B cell (primary cell): ENCODE results near the gene MINAR1. TPM values are rescaled to one million over a fixed set of nuclear protein-coding genes. Genes with fewer than 3 reads are reported as not detected.

Experiments
- ATAC-seq: fragments of 200-7000 bp; cut with Tn5 transposase; one replicate; pipeline ENCODE4 v1.10.0; 2021; ENCODE audit warnings: low read depth, mild to moderate bottlenecking, moderate number of reproducible peaks, moderate library complexity
- CTCF ChIA-PET: fragments of 350-600 bp; sonication (Branson Sonifier 250); formaldehyde crosslinking; loops from one replicate; lab custom pipeline; 2021; ENCODE audit warnings: antibody characterized with exemption, inconsistent platforms; lab: Charles Lee
- POLR2A ChIA-PET: fragments of 350-600 bp; sonication (Branson Sonifier 250); formaldehyde crosslinking; loops from one replicate; lab custom pipeline; 2021; ENCODE audit warnings: antibody characterized with exemption; lab: Charles Lee
- DNase-seq: peaks from one replicate; pipeline ENCODE4 v3.0.0; 2013
- H2AFZ ChIP-seq: 2 replicates; pipeline ENCODE4 v1.6.1; 2012; ENCODE audit warnings: mild to moderate bottlenecking, low read depth, low read length; ENCODE audit not compliant: insufficient read depth, poor library complexity, severe bottlenecking
- H3K27ac ChIP-seq, 2 donors: 1 replicate in 1 of 2; 2 replicates in 1 of 2; pipeline ENCODE4 v1.5.1; 2012 to 2013; ENCODE audit warnings: low read length in 2 of 2, mild to moderate bottlenecking in 2 of 2, moderate library complexity in 1 of 2
- H3K27me3 ChIP-seq, 4 experiments: fragments of 200-600 bp in 1 of 4; sonication (generic) in 1 of 4; replicated peaks in 1 of 4; 1 replicate in 2 of 4; 2 replicates in 2 of 4; pipeline versions ENCODE4 v1.6.1 to v1.7.0; 2013 to 2016; ENCODE audit warnings: low read length in 3 of 4, mild to moderate bottlenecking in 2 of 4, mixed read lengths in 1 of 4, moderate library complexity in 1 of 4; ENCODE audit not compliant: insufficient read depth in 4 of 4, control insufficient read depth in 3 of 4; ENCODE audit errors: control extremely low read depth in 1 of 4
- H3K36me3 ChIP-seq, 2 experiments: replicated peaks in 1 of 2; 1 replicate in 1 of 2; 2 replicates in 1 of 2; pipeline versions ENCODE4 v1.6.1 to v1.7.1; 2013; ENCODE audit warnings: low read length in 1 of 2; ENCODE audit not compliant: insufficient read depth in 2 of 2, control insufficient read depth in 1 of 2; ENCODE audit errors: control extremely low read depth in 1 of 2, extremely low read depth in 1 of 2
- H3K4me1 ChIP-seq, 2 donors: fragments of 200-600 bp in 1 of 2; sonication (generic) in 1 of 2; 1 replicate in 1 of 2; 2 replicates in 1 of 2; pipeline versions ENCODE4 v1.5.1 to v1.6.1; 2013 to 2017; ENCODE audit warnings: low read length in 2 of 2; ENCODE audit not compliant: control insufficient read depth in 2 of 2, insufficient read depth in 2 of 2
- H3K4me2 ChIP-seq: replicated peaks from 2 replicates; pipeline ENCODE3; 2012; ENCODE audit warnings: mild to moderate bottlenecking, low read depth, low read length; ENCODE audit not compliant: poor library complexity, severe bottlenecking
- H3K4me3 ChIP-seq, 5 experiments: fragments of 200-600 bp in 1 of 5; sonication (generic) in 1 of 5; 1 replicate in 3 of 5; 2 replicates in 2 of 5; pipeline versions ENCODE4 v1.5.1 to v1.7.0; 2011 to 2016; ENCODE audit warnings: low read length in 4 of 5, mild to moderate bottlenecking in 4 of 5, low read depth in 2 of 5, control low read depth in 1 of 5, moderate library complexity in 1 of 5; ENCODE audit not compliant: insufficient read depth in 1 of 5; ENCODE audit errors: control extremely low read depth in 1 of 5, extremely low read depth in 1 of 5
- H3K79me2 ChIP-seq: fragments of 200-600 bp; sonication (generic); one replicate; pipeline ENCODE4 v1.6.0; 2016; ENCODE audit warnings: low read length; ENCODE audit not compliant: control insufficient read depth, insufficient read depth
- H3K9ac ChIP-seq: fragments of 200-600 bp; sonication (generic); 2 replicates; pipeline ENCODE4 v1.6.1; 2017; ENCODE audit warnings: mild to moderate bottlenecking, low read length, moderate library complexity
- H3K9me3 ChIP-seq, 3 donors: one replicate each; pipeline versions ENCODE4 v1.6.1 to v1.7.1; 2013; ENCODE audit warnings: low read length in 2 of 3; ENCODE audit not compliant: control insufficient read depth in 2 of 3, insufficient read depth in 1 of 3; ENCODE audit errors: control extremely low read depth in 1 of 3
- H4K20me1 ChIP-seq: 2 replicates; pipeline ENCODE4 v1.6.0; 2012; ENCODE audit warnings: mild to moderate bottlenecking, low read length; ENCODE audit not compliant: insufficient read depth, control insufficient read depth, poor library complexity, severe bottlenecking
- H3K27ac Mint-ChIP-seq: one replicate; pipeline ENCODE4 v1.8.0; 2021; ENCODE audit warnings: mixed read lengths
- H3K27me3 Mint-ChIP-seq: one replicate; pipeline ENCODE4 v1.8.0; 2021; ENCODE audit warnings: mixed read lengths
- H3K4me1 Mint-ChIP-seq: one replicate; pipeline ENCODE4 v1.8.0; 2021; ENCODE audit warnings: mixed read lengths
- H3K4me3 Mint-ChIP-seq: one replicate; pipeline ENCODE4 v1.8.0; 2021; ENCODE audit warnings: mixed read lengths
- H3K9me3 Mint-ChIP-seq: one replicate; pipeline ENCODE4 v1.8.0; 2022; ENCODE audit warnings: mixed read lengths; ENCODE audit not compliant: insufficient read depth
- CTCF ChIP-seq: fragments of 200-600 bp; IDR thresholded peaks from one replicate; pipeline ENCODE4 v1.8.0; 2022; ENCODE audit warnings: antibody characterized with exemption, mild to moderate bottlenecking
- EZH2 ChIP-seq: IDR thresholded peaks from 2 replicates; pipeline ENCODE4 v1.6.1; 2012; ENCODE audit warnings: borderline replicate concordance, low read depth, mild to moderate bottlenecking, moderate library complexity, low read length; ENCODE audit not compliant: insufficient read depth, poor library complexity, severe bottlenecking
- WGBS: methylation state at CpG from one replicate; pipeline ENCODE4 v1.1.5; 2013; ENCODE audit warnings: missing lambda C conversion rate; ENCODE audit not compliant: insufficient coverage; 5-methylcytosine and 5-hydroxymethylcytosine counted together
- intact Hi-C: fragments of 100-400 bp; cut with micrococcal nuclease; formaldehyde crosslinking; loops from one replicate; pipeline ENCODE4 v1.10.0; 2022
- polyA plus RNA-seq: library from polyadenylated mRNA; depleted of rRNA; stranded (reverse); fragments of >200 nt; gene quantifications from 2 replicates; pipeline ENCODE4 v1.2.3, GENCODE V29; 2012
- total RNA-seq, 2 donors: library from RNA; stranded (reverse); fragments of 120-200 nt in 1 of 2; gene quantifications; 1 replicate in 1 of 2; 2 replicates in 1 of 2; pipeline versions ENCODE4 v1.2.3 to v1.2.4, GENCODE V29; 2013 to 2022

The MINAR1 gene
- total and polyA plus RNA-seq, 2 donors (not counting 1 experiment from before 2014, with no cell fraction given), result 0.16 to 0.27 TPM

DNA sequence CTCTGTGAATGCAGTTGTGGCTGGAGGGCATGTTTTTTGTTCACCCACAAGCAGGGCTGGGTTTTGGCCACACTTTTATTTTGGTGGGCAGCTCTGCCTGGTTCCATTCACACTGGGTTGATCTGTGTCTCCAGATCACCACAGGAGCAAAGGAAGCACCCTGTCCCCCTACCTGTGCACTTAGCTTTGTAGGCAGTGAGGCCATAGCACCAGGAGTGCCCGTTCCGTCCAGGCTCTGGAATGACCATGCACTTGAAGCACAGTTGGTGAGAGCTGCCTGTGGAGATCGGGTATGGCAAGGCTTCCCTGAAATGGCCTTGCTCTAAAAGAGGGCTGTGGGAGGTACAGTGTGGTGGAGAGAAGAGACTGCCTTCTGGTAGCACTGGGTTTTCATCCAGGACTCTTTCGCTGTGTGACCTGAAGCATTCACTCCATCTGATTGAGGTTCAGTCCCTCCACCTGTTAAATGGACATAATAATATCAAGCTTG lies 31.7 kb downstream of the MINAR1 start:
- H3K36me3 ChIP-seq, result no peaks in the 10 kb centered on the region
- H3K4me3 ChIP-seq, result no peak overlapping the region
- H3K4me1 Mint-ChIP-seq, result no peaks in the 10 kb centered on the region
- TF ChIP-seq CTCF (no peak), EZH2 (no peak)
- no peak overlapping the region for H3K4me2 ChIP-seq
- no peaks in the 10 kb centered on the region for H3K27me3 Mint-ChIP-seq
- no peak overlapping the region for H3K9ac ChIP-seq
- DNase-seq (no peak), ATAC-seq (no peak)
- no peak overlapping the region for H3K27ac Mint-ChIP-seq
- no peaks in the 10 kb centered on the region for H3K79me2 ChIP-seq
- H3K27ac ChIP-seq, result no peak overlapping the region
- H3K9me3 Mint-ChIP-seq, result no peaks in the 10 kb centered on the region
- ChIA-PET POLR2A (no interaction called here), CTCF (no interaction called here)
- H3K4me3 Mint-ChIP-seq, result no peak overlapping the region
- intact Hi-C loops, result no loop called here
- H3K4me1 ChIP-seq, result no peaks in the 10 kb centered on the region
- H4K20me1 ChIP-seq, result no peaks in the 10 kb centered on the region
- H3K9me3 ChIP-seq, result no peaks in the 10 kb centered on the region
- 100% methylated on average over 3 of the region's 4 CpGs for WGBS
- no peaks in the 10 kb centered on the region for H3K27me3 ChIP-seq
- H2AFZ ChIP-seq, result no peak overlapping the region

DNA sequence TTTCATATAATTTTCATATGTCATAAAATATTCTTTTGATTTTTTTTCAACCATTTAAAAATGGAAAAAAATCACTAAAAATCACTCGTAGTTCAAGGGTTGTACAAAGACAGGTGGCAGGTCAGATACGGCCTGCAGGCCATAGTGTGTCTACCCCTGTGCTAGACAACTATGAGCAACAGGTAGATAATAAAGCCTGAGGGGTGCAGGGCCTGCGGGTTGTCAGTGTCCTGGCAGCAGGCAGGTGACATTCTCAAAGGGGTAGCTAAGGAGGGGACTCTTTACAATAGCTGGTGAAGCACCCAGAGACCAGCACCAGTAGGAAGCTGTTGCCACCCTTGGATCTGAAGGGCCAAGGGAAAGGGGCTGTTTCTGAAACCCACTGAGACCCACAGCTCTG lies 34.4 kb downstream of the MINAR1 start:
- Histone ChIP-seq H3K27me3 (no peaks in the 10 kb centered on the region), H3K9ac (no peak overlapping the region), H3K9me3 (no peaks in the 10 kb centered on the region), H3K4me3 (no peak overlapping the region), H3K4me1 (no peaks in the 10 kb centered on the region), H3K36me3 (no peaks in the 10 kb centered on the region), H3K4me2 (no peak overlapping the region), H3K27ac (no peak overlapping the region), H3K79me2 (no peaks in the 10 kb centered on the region), H4K20me1 (no peaks in the 10 kb centered on the region), H2AFZ (no peak overlapping the region)
- Mint-ChIP-seq H3K4me3 (no peak overlapping the region), H3K9me3 (no peaks in the 10 kb centered on the region), H3K27me3 (no peaks in the 10 kb centered on the region), H3K27ac (no peak overlapping the region), H3K4me1 (no peaks in the 10 kb centered on the region)
- CTCF ChIA-PET, result no interaction called here
- 91% methylated on average over 3 of the region's 3 CpGs for WGBS
- TF ChIP-seq EZH2, result no peak
- no peak for TF ChIP-seq CTCF
- no peak for DNase-seq
- intact Hi-C loops, result no loop called here
- POLR2A ChIA-PET, result no interaction called here
- ATAC-seq, result no peak
